Right lung (tissue), 5 donors: ENCODE data around the gene DNAH5. TPM values are rescaled to one million over a fixed set of nuclear protein-coding genes. Genes with fewer than 3 reads are reported as not detected.

Source experiments
- DNase-seq, 2 donors: peaks; one replicate each; pipeline ENCODE4 v3.0.0-alpha.2; 2013
- polyA plus RNA-seq, 5 donors: library from polyadenylated mRNA; unstranded; fragments of 120-200 nt; gene quantifications; one replicate each; pipeline versions ENCODE4 v1.2.1 to v1.2.3, GENCODE V29; 2013; ENCODE audit warnings: inconsistent platforms in 1 of 5, low replicate concordance in 1 of 5; ENCODE audit not compliant: insufficient read length in 5 of 5, insufficient read depth in 1 of 5

The DNAH5 gene
- polyA plus RNA-seq, 5 donors = 0.90 to 3.8 (median 2.0) TPM

DNA sequence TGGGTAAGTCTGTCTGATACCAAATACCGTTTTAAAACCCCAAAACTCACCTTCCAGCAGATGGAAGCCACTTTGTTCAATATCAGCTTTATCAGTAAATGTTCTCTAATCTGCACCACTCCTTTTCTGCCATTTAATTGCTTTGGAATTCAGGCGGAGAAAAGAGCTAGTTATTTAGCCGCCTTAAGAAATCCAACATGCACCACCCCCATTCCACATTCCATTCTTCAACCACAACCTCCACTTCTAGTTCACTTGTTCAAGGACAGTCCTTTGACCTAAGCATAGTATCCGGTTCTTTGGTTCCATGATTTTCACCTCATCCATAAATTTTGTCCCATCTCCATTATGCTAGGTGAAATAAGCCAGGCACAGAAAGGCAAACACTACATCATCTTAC, 240.1 kb downstream of the DNAH5 start:
- DNase-seq = no peak

DNA sequence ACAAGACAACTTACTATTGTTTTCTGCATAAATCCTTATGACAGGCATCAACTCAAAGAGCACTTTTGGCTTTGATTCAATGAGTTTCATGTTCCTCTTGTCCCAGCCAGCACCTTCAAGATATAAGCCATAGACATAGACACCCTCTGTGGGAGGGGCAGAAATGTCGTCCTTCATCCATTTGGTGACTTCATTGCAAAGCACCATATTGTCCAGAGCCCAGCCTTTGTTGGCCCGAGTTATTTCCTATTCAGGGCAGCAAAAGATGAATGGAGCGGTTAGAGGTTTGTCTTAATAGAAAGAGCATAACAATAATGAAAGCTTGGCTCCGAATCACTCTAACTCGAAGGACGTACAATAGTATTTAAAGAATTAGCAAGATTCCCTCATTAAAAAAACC, 243.9 kb downstream of the DNAH5 start:
- no peak for DNase-seq

GRCh38 chr5:13698885-13699284, 245.6 kb downstream of the DNAH5 start:
- DNase-seq = no peak

- no peak for DNase-seq
Observed at GRCh38 chr5:13695076-13695712, 249.3 kb downstream of the DNAH5 start.

DNA sequence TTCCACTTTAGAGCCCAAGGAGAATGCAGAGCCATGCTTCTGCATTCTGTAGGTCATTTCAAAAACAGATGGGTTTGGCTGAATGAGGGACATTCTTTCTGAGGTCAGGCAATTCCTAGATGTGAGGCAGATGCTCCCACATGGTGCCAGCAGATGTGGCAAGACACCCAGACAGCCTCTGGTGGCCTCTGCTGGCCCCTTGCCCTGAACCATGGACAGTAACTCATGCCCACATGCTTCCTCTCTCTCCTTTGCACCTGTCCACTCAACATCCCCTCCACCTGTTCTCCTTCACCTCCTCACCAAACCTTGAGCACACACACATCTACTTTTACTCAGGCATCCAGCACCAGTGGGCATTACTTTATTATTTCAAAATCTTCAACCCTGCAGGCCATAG, 252.3 kb downstream of the DNAH5 start:
- DNase-seq = no peak

DNA sequence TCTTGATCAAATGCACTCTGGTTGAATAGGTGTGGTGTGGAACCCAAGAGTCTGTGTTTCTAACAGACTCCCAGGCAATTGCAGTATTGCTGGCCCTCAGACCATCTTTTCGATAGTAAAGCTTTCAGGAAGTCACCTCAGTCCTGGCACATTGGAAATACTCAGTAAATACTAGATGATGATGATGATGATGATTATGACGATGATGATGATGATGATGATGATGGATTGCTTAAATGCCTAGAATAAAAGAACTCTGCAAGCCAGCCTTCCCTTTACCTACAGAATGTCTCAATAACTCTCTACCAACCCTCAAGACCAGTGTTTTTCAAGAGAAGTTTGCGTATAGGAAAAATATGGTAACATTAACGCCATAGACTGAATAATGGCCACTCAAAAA, 268.0 kb downstream of the DNAH5 start:
- no peak for DNase-seq

- no peak for DNase-seq
Observed at GRCh38 chr5:13674391-13674790, 270.1 kb downstream of the DNAH5 start.

GRCh38 chr5:13673511-13673910, 271.0 kb downstream of the DNAH5 start:
- DNase-seq = no peak

DNA sequence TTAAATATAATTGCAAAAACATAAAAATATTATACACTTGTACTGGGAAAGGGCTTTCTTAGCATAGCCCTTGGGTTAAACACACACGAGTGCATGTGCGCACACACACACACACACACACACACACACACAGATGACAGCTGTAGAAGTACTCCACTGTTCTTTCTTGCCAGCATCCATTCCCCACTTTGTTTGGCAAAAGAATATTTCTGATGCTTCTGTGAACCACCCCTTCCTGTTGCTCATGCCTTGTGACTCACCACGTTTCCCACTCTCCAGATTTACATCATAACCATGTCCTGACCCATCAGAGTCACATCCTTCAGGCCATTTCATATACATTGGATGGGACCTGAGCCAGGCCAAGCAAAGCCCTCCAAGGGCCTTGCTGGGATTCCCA, 280.1 kb downstream of the DNAH5 start:
- no peak for DNase-seq

DNA sequence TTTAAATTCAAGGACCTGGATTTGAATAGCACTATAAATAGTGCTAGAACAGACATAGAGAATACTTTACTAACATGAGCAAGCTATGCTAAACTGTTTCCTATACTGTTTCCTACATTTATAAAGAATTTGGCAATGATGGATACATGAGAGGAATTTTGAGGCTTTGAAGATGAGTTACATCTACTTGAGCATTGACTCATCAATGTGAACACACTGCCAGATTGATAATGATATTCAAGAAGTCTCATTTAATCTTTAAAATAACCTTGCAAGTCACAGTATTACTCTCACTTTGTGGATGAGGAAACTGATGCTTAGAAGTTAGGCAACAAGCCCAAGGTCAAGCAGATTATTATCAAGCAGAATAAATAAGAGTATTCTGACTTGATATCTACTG, 281.9 kb downstream of the DNAH5 start:
- no peak for DNase-seq

DNA sequence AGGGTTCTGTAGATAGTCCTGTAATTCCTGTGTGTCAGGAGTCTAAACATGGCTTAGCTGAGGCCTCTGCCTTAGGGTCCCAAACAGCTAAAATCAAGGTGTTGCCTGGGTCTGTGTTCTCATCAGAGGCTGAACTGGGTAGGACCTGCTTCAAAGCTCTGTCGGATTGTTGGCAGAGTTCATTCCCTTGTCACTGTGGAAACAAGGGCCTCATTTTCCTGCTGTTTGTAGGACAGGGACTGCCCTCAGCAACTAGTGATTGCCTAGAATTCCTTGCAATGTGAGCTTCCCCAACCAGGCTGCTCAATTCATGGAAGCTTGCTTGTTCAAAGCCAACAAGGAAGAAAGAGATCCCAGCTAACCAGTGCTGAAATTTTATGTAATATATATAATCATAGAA, 283.2 kb downstream of the DNAH5 start:
- no peak for DNase-seq

DNA sequence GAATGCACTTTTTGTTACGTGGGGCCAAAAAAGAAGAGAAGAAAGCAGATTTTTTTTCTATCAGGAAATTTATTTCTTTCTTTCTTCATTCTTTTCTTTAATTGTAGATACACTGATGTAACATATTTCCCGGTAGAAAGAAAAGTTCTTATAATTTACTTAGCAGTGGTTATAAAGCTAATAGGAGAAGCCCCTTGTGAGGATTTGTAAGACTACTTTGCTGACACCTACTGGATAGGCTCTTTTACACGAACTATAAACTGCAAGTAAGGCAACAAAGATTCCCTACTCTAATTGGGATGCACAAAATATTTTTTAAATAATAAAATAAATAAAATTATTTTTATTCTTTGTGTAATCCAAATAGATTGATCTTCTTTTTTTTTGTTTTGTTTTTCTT, 284.4 kb downstream of the DNAH5 start:
- no peak for DNase-seq

DNA sequence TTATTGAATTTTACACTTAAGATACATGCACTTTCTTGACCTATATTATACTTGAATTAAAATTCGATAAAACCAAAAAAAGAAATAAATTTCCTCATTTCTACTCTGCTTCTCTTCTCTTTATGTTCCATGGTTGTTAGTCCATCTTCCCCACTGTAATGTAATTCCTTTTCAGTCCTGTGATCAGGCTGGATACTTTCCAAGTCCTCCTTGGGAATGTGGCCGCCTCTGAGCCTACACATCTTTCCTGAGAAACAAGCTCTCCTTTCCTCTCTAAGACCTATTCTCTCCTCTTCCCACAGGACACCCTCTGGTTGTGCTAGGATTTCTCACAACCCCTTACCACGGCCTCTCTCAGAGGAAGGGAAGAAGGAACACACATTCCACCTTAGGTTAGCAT, 285.1 kb downstream of the DNAH5 start:
- no peak for DNase-seq

GRCh38 chr5:13658761-13659160, 285.7 kb downstream of the DNAH5 start:
- DNase-seq = no peak

- DNase-seq = no peak
Observed at GRCh38 chr5:13658152-13658551, 286.3 kb downstream of the DNAH5 start.

- no peak for DNase-seq
Observed at GRCh38 chr5:13653709-13654108, 290.8 kb downstream of the DNAH5 start.

DNA sequence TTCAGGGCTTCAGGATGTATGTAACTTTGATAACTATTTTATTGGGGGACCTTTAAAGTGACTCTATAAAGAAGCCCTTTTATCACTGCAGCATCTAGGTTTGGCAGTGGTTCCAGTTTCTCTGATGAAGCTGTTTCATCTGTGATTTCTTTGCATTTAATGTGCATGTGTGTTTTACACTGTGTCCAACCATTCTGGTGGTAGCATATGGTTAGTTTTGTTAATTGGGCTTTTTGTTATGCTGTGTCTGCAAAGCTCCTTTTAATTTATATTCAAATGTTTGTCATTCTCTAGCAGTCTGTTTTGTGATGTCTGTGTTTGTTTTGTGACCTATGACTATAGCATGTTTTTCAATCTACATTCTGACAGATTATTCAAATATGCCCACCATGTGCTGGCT, 294.8 kb downstream of the DNAH5 start:
- DNase-seq = no peak

- no peak for DNase-seq
Observed at GRCh38 chr5:13648822-13649221, 295.7 kb downstream of the DNAH5 start.

GRCh38 chr5:13643734-13644133, 300.8 kb downstream of the DNAH5 start:
- DNase-seq = no peak

- DNase-seq = no peak
Observed at GRCh38 chr5:13643196-13643595, 301.3 kb downstream of the DNAH5 start.
